Epithelial cell of esophagus (primary cell): ENCODE measurements around the gene ANKS1B.
"Not testable (repeated sequence)": the region's sequence is repeated elsewhere in the genome, so short reads cannot be mapped to it uniquely, and the experiment has no call there.

Experiments used
- DNase-seq: peaks from one replicate; pipeline ENCODE4 v3.0.0; 2010; ENCODE audit warnings: low read depth
- H3K4me3 ChIP-seq: 2 replicates; pipeline ENCODE4 v1.5.1; 2011; ENCODE audit warnings: mild to moderate bottlenecking, low read length, control low read depth
- TF ChIP-seq, protein P1 (sequence below): IDR thresholded peaks from 2 replicates; pipeline ENCODE4 v1.5.1; 2011; ENCODE audit warnings: low read depth, mild to moderate bottlenecking, low read length, control low read depth, inconsistent platforms; ENCODE audit not compliant: insufficient read depth; ENCODE audit errors: missing control alignments

The ANKS1B gene

DNA sequence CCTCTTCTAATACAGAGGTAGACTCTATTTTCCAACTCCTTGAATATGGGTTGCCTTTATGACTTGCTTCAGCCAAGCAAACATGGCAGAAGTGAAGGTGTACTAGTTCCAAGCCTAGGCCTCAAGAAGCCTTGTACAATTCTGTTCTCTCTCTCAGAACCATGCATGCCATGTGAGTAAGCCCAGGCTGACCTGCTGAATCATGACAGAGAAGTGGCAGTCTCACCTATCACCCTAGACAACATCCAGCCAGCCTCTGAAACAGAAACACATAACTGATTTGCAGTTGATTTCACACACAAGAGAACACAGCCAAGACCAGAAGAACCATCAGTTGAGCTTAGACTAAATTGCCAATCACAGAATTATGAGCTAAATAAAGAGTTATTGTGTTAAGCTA, 180.0 kb downstream of the ANKS1B start:
- peak; percentile 21 for DNase-seq
- H3K4me3 ChIP-seq = no peak overlapping the region
- TF ChIP-seq, protein P1, sequence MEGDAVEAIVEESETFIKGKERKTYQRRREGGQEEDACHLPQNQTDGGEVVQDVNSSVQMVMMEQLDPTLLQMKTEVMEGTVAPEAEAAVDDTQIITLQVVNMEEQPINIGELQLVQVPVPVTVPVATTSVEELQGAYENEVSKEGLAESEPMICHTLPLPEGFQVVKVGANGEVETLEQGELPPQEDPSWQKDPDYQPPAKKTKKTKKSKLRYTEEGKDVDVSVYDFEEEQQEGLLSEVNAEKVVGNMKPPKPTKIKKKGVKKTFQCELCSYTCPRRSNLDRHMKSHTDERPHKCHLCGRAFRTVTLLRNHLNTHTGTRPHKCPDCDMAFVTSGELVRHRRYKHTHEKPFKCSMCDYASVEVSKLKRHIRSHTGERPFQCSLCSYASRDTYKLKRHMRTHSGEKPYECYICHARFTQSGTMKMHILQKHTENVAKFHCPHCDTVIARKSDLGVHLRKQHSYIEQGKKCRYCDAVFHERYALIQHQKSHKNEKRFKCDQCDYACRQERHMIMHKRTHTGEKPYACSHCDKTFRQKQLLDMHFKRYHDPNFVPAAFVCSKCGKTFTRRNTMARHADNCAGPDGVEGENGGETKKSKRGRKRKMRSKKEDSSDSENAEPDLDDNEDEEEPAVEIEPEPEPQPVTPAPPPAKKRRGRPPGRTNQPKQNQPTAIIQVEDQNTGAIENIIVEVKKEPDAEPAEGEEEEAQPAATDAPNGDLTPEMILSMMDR = no peak

DNA sequence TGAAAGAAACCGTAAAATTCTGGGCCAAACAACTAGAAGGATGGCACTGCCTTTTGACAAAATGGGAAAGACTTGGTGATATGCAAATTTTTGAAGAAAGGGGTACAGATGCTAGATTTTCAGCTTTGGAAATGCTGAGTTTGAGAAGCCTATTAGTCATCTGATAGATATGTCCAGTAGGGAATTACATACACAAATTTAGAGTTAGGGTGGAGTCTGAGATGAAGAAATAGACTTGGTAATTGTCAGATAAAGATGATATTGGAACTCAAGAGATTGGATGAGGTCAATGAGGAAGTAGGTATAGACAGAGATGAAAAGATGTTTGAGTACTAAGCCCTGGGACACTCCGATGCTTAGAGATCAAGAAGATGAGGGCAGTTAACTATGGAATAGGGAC, 184.1 kb downstream of the ANKS1B start:
- TF ChIP-seq, protein P1 = no peak
- no peak overlapping the region for H3K4me3 ChIP-seq
- no peak for DNase-seq

DNA sequence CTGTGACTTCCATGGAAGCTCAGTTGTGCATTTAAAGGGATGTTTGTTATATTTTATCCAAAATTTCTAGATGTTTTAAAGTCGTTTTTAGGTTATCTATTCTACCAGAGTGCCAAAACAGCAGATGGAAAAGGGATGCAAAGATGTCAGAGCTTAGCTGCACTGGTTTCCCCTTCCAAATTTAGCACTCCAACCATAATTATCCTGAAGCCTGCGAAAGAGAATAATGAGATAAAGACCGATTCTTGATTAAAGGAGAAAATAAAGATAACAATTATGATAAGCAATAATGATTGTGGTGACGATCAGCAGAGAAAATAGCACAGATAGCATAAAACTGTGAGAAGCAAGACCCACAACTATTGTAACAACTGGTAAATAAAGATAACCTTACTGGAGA, 186.8 kb downstream of the ANKS1B start:
- H3K4me3 ChIP-seq, DNase-seq: not testable (repeated sequence)

DNA sequence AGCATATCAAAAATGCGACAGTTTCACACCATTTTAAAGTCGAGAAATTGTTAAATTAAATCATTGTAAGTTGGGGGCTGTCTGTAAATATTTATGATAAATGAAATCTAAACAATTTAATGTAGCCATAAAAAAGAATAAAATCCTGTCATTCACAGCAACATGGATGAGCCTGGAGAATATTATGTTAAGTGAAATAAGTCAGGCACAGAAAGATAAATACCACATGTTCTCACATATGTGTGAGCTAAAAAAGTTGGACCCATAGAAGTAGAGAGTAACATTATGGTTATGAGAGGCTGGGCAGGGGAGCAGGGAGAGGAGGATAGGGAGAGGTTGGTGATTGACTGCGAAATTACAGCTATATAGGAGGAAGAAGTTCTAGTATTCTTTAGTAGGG, 201.3 kb downstream of the ANKS1B start:
- H3K4me3 ChIP-seq = no peak overlapping the region
- TF ChIP-seq, protein P1 = no peak
- no peak for DNase-seq

DNA sequence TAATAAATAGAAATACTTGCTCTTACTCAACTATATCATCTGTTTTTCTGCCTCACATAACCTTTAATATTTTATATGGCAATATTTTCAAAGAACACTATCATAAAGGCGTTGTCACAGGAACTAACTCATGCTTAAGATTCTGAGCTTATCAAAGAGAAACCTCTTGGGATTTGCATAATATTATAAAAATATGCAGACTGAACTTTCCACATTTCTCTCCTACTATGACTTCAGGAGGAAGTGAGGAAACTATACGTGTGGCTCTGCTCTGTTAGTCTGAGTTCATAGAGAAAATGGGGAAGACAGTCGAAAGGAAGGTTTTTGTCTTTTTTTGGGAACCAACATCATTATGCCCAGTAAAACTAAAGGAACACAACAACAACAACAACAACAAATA, 212.5 kb downstream of the ANKS1B start:
- no peak overlapping the region for H3K4me3 ChIP-seq
- TF ChIP-seq, protein P1 = no peak
- no peak for DNase-seq

DNA sequence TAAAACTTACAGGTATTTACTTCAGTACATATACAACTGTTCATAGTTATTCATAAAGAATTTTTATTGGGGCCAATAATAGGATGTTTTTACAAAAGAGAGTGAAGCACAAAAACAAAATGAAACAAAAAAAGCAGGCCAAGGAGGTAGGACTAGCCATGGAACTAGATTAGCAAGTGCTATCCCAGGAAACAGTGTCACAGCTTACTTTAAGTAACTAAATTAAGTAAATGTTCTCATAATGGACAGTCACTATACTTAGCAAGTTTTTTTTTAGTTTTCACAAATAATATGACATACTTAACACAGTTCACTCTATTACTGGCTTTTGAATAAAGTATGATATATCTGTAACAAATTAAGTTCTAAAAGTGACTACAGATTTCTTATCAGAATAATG, 213.1 kb downstream of the ANKS1B start:
- TF ChIP-seq, protein P1 = no peak
- no peak overlapping the region for H3K4me3 ChIP-seq
- no peak for DNase-seq

DNA sequence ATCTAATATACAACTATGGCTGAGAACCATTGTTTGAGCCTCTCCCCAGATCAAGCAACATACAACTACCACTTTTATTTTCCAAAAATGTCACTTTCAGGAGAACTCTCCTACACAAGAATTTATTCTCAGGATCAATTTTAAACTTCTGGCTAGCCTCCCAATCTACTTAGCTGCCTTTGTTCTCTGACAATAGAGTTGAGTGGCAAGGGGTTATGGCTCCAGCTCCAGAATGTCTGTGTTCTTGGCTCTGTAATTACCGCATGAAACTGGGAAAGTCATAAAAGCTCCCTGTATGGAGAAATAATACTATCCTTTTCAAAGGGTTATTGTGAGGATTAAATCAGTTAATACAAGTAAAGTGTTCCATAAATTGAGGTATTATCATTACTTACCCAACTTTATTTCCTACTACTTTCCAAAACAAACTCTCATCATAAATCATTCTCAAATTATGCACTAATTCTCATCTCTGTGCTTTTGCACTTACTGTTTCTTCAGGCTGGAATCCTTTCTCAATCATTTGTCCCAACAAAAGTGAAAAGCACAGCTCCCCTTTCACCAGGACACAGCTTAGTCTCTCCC, 215.2 kb downstream of the ANKS1B start:
- no peak overlapping the region for H3K4me3 ChIP-seq
- TF ChIP-seq, protein P1 = no peak
- DNase-seq = no peak
